ENCODE results near the gene CDH23.

- no peak for TF ChIP-seq CTCF (conservative IDR thresholded peaks at IDR 0.05 in 1 of 2, IDR thresholded peaks at IDR 0.05 in 1 of 2; ENCODE audit: low read depth in 1 of 2, low read length in 2 of 2)
- TF ChIP-seq EZH2 (IDR thresholded peaks at IDR 0.05; ENCODE audit: low read length, missing control alignments), result no peak
These were observed 194.1 kb downstream of the CDH23 start for GRCh38 chr10:71590781-71591350.

Measured in fibroblast of lung (primary cell).